Liver (tissue), 9 donors: ENCODE measurements around the gene ARL2. TPM values are rescaled to one million over a fixed set of nuclear protein-coding genes. Genes with fewer than 3 reads are reported as not detected.
A peak's percentile ranks its signal among the peaks of the same experiment; 100 is the strongest.

ENCODE experiments used
- DNase-seq: peaks from one replicate; pipeline ENCODE4 v3.0.0-alpha.2; 2017; ENCODE audit warnings: low spot score
- H3K27ac ChIP-seq, 2 donors: one replicate each; pipeline ENCODE4 v1.7.0; 2013; ENCODE audit warnings: inconsistent platforms in 2 of 2, low read length in 2 of 2, control low read depth in 1 of 2, low read depth in 1 of 2, mild to moderate bottlenecking in 1 of 2
- H3K27me3 ChIP-seq, 4 donors: one replicate each; pipeline versions ENCODE4 v1.6.1 to v1.7.0; 2013; ENCODE audit warnings: low read length in 3 of 4, inconsistent platforms in 1 of 4, mild to moderate bottlenecking in 1 of 4, moderate library complexity in 1 of 4; ENCODE audit not compliant: control insufficient read depth in 4 of 4, insufficient read depth in 4 of 4
- H3K36me3 ChIP-seq, 4 donors: one replicate each; pipeline versions ENCODE4 v1.6.1 to v1.7.0; 2013; ENCODE audit warnings: low read length in 3 of 4, mild to moderate bottlenecking in 3 of 4, low read depth in 1 of 4, moderate library complexity in 1 of 4; ENCODE audit not compliant: control insufficient read depth in 4 of 4, insufficient read depth in 3 of 4
- H3K4me1 ChIP-seq, 4 donors: one replicate each; pipeline versions ENCODE4 v1.6.1 to v1.7.0; 2013; ENCODE audit warnings: low read length in 3 of 4, mild to moderate bottlenecking in 3 of 4, moderate library complexity in 1 of 4; ENCODE audit not compliant: control insufficient read depth in 4 of 4, insufficient read depth in 4 of 4
- H3K4me3 ChIP-seq, 3 donors: one replicate each; pipeline versions ENCODE4 v1.6.1 to v1.7.0; 2013; ENCODE audit warnings: low read length in 3 of 3, control low read depth in 1 of 3, low read depth in 1 of 3, mild to moderate bottlenecking in 1 of 3
- H3K9ac ChIP-seq, 2 donors: one replicate each; pipeline ENCODE4 v1.7.0; 2013; ENCODE audit warnings: low read length in 2 of 2, mild to moderate bottlenecking in 2 of 2, moderate library complexity in 2 of 2, control low read depth in 1 of 2, low read depth in 1 of 2
- H3K9me3 ChIP-seq, 4 donors: one replicate each; pipeline versions ENCODE4 v1.6.1 to v1.7.0; 2013; ENCODE audit warnings: low read length in 3 of 4; ENCODE audit not compliant: control insufficient read depth in 4 of 4
- ATF3 ChIP-seq: IDR thresholded peaks from 2 replicates; pipeline ENCODE4 v1.6.1; 2016; ENCODE audit warnings: antibody characterized with exemption
- EGR1 ChIP-seq, 2 donors: IDR thresholded peaks; 2 replicates each; pipeline ENCODE4 v1.6.1; 2016 to 2018; ENCODE audit warnings: antibody characterized with exemption in 2 of 2, low read depth in 2 of 2
- FOXA1 ChIP-seq: IDR thresholded peaks from 2 replicates; pipeline ENCODE4 v1.6.1; 2016; ENCODE audit warnings: antibody characterized with exemption
- FOXA2 ChIP-seq: IDR thresholded peaks from 2 replicates; pipeline ENCODE4 v1.6.1; 2016; ENCODE audit warnings: antibody characterized with exemption
- GABPA ChIP-seq, 2 donors: IDR thresholded peaks in 1 of 2; conservative IDR thresholded peaks in 1 of 2; 2 replicates each; pipeline ENCODE4 v1.6.1; 2016; ENCODE audit warnings: antibody characterized with exemption in 2 of 2, mild to moderate bottlenecking in 1 of 2, moderate library complexity in 1 of 2
- HNF4A ChIP-seq, 2 donors: conservative IDR thresholded peaks; 2 replicates each; pipeline ENCODE4 v1.6.1; 2016; ENCODE audit warnings: antibody characterized with exemption in 2 of 2, mild to moderate bottlenecking in 2 of 2
- HNF4G ChIP-seq: IDR thresholded peaks from 2 replicates; pipeline ENCODE4 v1.6.1; 2016; ENCODE audit warnings: antibody characterized with exemption
- JUND ChIP-seq, 2 donors: IDR thresholded peaks; 2 replicates each; pipeline ENCODE4 v1.6.1; 2016; ENCODE audit warnings: antibody characterized with exemption in 2 of 2
- NR2F2 ChIP-seq: IDR thresholded peaks from 2 replicates; pipeline ENCODE4 v1.6.1; 2016; ENCODE audit warnings: antibody characterized with exemption
- RAD21 ChIP-seq, 2 donors: IDR thresholded peaks; 2 replicates each; pipeline ENCODE4 v1.6.1; 2016; ENCODE audit warnings: antibody characterized with exemption in 2 of 2, mild to moderate bottlenecking in 2 of 2
- REST ChIP-seq: IDR thresholded peaks from 2 replicates; pipeline ENCODE4 v1.6.1; 2016; ENCODE audit warnings: antibody characterized with exemption, mild to moderate bottlenecking
- RXRA ChIP-seq, 2 donors: IDR thresholded peaks; 2 replicates each; pipeline ENCODE4 v1.6.1; 2017 to 2018; ENCODE audit warnings: antibody characterized with exemption in 2 of 2, mild to moderate bottlenecking in 1 of 2
- SP1 ChIP-seq: IDR thresholded peaks from 2 replicates; pipeline ENCODE4 v1.6.1; 2018; ENCODE audit warnings: antibody characterized with exemption, mild to moderate bottlenecking
- YY1 ChIP-seq: IDR thresholded peaks from 2 replicates; pipeline ENCODE4 v1.6.1; 2016; ENCODE audit warnings: antibody characterized with exemption, mild to moderate bottlenecking
- WGBS: extraction: QIAGEN DNeasy Blood & Tissue Kit; methylation state at CpG from one replicate; pipeline ENCODE4 v1.1.7; 2013; 5-methylcytosine and 5-hydroxymethylcytosine counted together
- polyA plus RNA-seq, 2 donors: library from polyadenylated mRNA; stranded (reverse) in 1 of 2; unstranded in 1 of 2; fragments of 200-250 nt in 1 of 2; fragments of >200 nt in 1 of 2; fragmentation: Nextera tagmentation in 1 of 2; extraction: Ambion mirVana in 1 of 2; gene quantifications; one replicate each; pipeline versions ENCODE4 v1.2.1 to v1.2.3, GENCODE V29; 2013 to 2015
- total RNA-seq, 2 donors: library from RNA; depleted of rRNA; stranded (reverse); fragments of >200 nt; gene quantifications; one replicate each; pipeline ENCODE4 v1.2.3, GENCODE V29; 2014
- TF ChIP-seq, protein P1 (sequence below): IDR thresholded peaks from 2 replicates; pipeline ENCODE4 v1.6.1; 2016; ENCODE audit warnings: antibody characterized with exemption
- TF ChIP-seq, protein P2 (sequence below): IDR thresholded peaks from 2 replicates; pipeline ENCODE4 v1.6.1; 2016; ENCODE audit warnings: antibody characterized with exemption
- TF ChIP-seq, protein P3 (sequence below): fragments of 150-350 bp; IDR thresholded peaks from 2 replicates; pipeline ENCODE4 v1.5.1; 2017; ENCODE audit warnings: improper control_type of control experiment, low read depth, low read length; ENCODE audit not compliant: missing input control
- donor health status: healthy.
- donor health status: healthy.
- donor health status: healthy.
- donor health status: healthy.
- donor health status: healthy.

The ARL2 gene
- total and polyA plus RNA-seq, 4 donors: 10.8 to 19.5 (median 15.0) TPM

- Histone ChIP-seq H3K27ac (no peak overlapping the region), H3K27me3 (no peaks in the 10 kb centered on the region), H3K9ac (no peak overlapping the region), H3K4me3 (peak overlapping the region in 2 of 3 donors; percentile 13 to 16), H3K36me3 (peaks cover 0 to 5% (median 2%) of the 10 kb centered on the region in 4 donors), H3K4me1 (peaks cover 0 to 7% (median 1%) of the 10 kb centered on the region in 4 donors), H3K9me3 (no peaks in the 10 kb centered on the region)
- no peak for DNase-seq
- TF ChIP-seq FOXA1: no peak
- no peak for TF ChIP-seq YY1
- TF ChIP-seq NR2F2: no peak
- TF ChIP-seq, protein P1, sequence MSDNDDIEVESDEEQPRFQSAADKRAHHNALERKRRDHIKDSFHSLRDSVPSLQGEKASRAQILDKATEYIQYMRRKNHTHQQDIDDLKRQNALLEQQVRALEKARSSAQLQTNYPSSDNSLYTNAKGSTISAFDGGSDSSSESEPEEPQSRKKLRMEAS: no peak
- no peak for TF ChIP-seq RAD21 (IDR thresholded peaks at IDR 0.05)
- no peak for TF ChIP-seq GABPA (IDR thresholded peaks at IDR 0.05 in 1 of 2, conservative IDR thresholded peaks at IDR 0.05 in 1 of 2)
- TF ChIP-seq, protein P2, sequence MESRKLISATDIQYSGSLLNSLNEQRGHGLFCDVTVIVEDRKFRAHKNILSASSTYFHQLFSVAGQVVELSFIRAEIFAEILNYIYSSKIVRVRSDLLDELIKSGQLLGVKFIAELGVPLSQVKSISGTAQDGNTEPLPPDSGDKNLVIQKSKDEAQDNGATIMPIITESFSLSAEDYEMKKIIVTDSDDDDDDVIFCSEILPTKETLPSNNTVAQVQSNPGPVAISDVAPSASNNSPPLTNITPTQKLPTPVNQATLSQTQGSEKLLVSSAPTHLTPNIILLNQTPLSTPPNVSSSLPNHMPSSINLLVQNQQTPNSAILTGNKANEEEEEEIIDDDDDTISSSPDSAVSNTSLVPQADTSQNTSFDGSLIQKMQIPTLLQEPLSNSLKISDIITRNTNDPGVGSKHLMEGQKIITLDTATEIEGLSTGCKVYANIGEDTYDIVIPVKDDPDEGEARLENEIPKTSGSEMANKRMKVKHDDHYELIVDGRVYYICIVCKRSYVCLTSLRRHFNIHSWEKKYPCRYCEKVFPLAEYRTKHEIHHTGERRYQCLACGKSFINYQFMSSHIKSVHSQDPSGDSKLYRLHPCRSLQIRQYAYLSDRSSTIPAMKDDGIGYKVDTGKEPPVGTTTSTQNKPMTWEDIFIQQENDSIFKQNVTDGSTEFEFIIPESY: no peak
- TF ChIP-seq, protein P3, sequence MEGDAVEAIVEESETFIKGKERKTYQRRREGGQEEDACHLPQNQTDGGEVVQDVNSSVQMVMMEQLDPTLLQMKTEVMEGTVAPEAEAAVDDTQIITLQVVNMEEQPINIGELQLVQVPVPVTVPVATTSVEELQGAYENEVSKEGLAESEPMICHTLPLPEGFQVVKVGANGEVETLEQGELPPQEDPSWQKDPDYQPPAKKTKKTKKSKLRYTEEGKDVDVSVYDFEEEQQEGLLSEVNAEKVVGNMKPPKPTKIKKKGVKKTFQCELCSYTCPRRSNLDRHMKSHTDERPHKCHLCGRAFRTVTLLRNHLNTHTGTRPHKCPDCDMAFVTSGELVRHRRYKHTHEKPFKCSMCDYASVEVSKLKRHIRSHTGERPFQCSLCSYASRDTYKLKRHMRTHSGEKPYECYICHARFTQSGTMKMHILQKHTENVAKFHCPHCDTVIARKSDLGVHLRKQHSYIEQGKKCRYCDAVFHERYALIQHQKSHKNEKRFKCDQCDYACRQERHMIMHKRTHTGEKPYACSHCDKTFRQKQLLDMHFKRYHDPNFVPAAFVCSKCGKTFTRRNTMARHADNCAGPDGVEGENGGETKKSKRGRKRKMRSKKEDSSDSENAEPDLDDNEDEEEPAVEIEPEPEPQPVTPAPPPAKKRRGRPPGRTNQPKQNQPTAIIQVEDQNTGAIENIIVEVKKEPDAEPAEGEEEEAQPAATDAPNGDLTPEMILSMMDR: no peak
- no peak for TF ChIP-seq HNF4G
- no peak for TF ChIP-seq SP1
- no peak for TF ChIP-seq EGR1 (IDR thresholded peaks at IDR 0.05; ENCODE audit: low read depth in 2 of 2)
- TF ChIP-seq HNF4A (conservative IDR thresholded peaks at IDR 0.05): no peak
- no peak for TF ChIP-seq FOXA2
- no peak for TF ChIP-seq REST
- TF ChIP-seq JUND (IDR thresholded peaks at IDR 0.05): no peak
- 41% methylated on average over 56 of the region's 56 CpGs for WGBS
Observed at GRCh38 chr11:65047581-65048422, 33.8 kb downstream of the ARL2 start.

DNA sequence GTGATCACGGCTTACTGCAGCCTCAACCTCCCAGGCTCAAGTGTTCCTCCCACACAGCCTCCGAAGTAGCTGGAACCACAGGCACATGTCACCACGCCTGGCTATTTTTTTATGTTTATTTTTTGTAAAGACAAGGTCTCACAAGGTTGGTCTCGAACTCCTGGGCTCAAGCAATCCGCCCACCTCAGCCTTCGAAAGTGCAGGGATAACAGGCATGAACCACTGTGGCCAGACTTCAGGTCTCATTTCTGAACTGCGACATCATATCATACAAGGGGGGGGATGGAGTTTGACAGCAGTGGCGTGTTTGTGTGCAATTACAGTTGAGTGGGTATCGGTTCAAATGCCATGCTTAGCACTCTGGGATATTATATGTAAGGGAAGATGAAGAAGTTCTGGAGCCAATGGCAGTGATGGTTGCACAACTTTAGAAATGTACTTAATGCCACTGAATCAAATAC lies 37.5 kb downstream of the ARL2 start:
- Histone ChIP-seq H3K4me1 (peaks cover 0 to 4% (median 1%) of the 10 kb centered on the region in 4 donors), H3K9me3 (no peaks in the 10 kb centered on the region), H3K9ac (no peak overlapping the region), H3K36me3 (no peaks in the 10 kb centered on the region), H3K27me3 (no peaks in the 10 kb centered on the region), H3K4me3 (no peak overlapping the region), H3K27ac (no peak overlapping the region)
- TF ChIP-seq SP1 (no peak), HNF4G (no peak), JUND (IDR thresholded peaks at IDR 0.05) (no peak), FOXA2 (no peak), HNF4A (conservative IDR thresholded peaks at IDR 0.05) (no peak), RXRA (IDR thresholded peaks at IDR 0.05) (no peak), ATF3 (no peak), RAD21 (IDR thresholded peaks at IDR 0.05) (no peak), EGR1 (IDR thresholded peaks at IDR 0.05; ENCODE audit: low read depth in 2 of 2) (no peak)
- TF ChIP-seq, protein P3: no peak
- TF ChIP-seq, protein P2: no peak
- TF ChIP-seq, protein P1: no peak
- no peak for DNase-seq
- WGBS: 88% methylated on average over 9 of the region's 9 CpGs
